T-helper 9 cell (primary cell): Measurements from ENCODE around the gene SDK1.

Experiments
- DNase-seq: peaks from one replicate; pipeline ENCODE4 v3.0.0-alpha.2; 2020

The SDK1 gene

GRCh38 chr7:3336042-3336665 lies 35.1 kb downstream of the SDK1 start:
- DNase-seq, result no peak

- DNase-seq, result no peak
Observed at GRCh38 chr7:3338161-3338560, 37.1 kb downstream of the SDK1 start.

GRCh38 chr7:3345699-3346481 lies 44.8 kb downstream of the SDK1 start:
- DNase-seq, result no peak

GRCh38 chr7:3349126-3349525 lies 48.1 kb downstream of the SDK1 start:
- DNase-seq, result no peak

- DNase-seq, result no peak
Observed at GRCh38 chr7:3356173-3356572, 55.1 kb downstream of the SDK1 start.

- no peak for DNase-seq
Observed at GRCh38 chr7:3358991-3359390, 57.9 kb downstream of the SDK1 start.

GRCh38 chr7:3367261-3367660 lies 66.2 kb downstream of the SDK1 start:
- DNase-seq, result no peak

- DNase-seq, result no peak
Observed at GRCh38 chr7:3370068-3370830, 69.2 kb downstream of the SDK1 start.

- DNase-seq, result no peak
Observed at GRCh38 chr7:3370921-3371320, 69.9 kb downstream of the SDK1 start.

GRCh38 chr7:3371601-3372000 lies 70.5 kb downstream of the SDK1 start:
- DNase-seq, result no peak

GRCh38 chr7:3374239-3374638 lies 73.2 kb downstream of the SDK1 start:
- DNase-seq, result no peak

- no peak for DNase-seq
Observed at GRCh38 chr7:3378390-3379150, 77.5 kb downstream of the SDK1 start.

GRCh38 chr7:3380034-3380433 lies 79.0 kb downstream of the SDK1 start:
- DNase-seq, result no peak

- no peak for DNase-seq
Observed at GRCh38 chr7:3380886-3381685, 80.0 kb downstream of the SDK1 start.

- DNase-seq, result no peak
Observed at GRCh38 chr7:3386423-3387190, 85.6 kb downstream of the SDK1 start.

GRCh38 chr7:3393862-3394261 lies 92.8 kb downstream of the SDK1 start:
- no peak for DNase-seq

GRCh38 chr7:3397324-3397723 lies 96.3 kb downstream of the SDK1 start:
- DNase-seq, result no peak

GRCh38 chr7:3399858-3400257 lies 98.8 kb downstream of the SDK1 start:
- DNase-seq, result no peak

- no peak for DNase-seq
Observed at GRCh38 chr7:3404501-3404900, 103.4 kb downstream of the SDK1 start.

GRCh38 chr7:3408814-3409595 lies 108.0 kb downstream of the SDK1 start:
- DNase-seq, result no peak

- no peak for DNase-seq
Observed at GRCh38 chr7:3412871-3413270, 111.8 kb downstream of the SDK1 start.
